HPDE6-E6E7 (cell line): Measurements from ENCODE around the gene RPL19.
A peak's percentile ranks its signal among the peaks of the same experiment; 100 is the strongest.
"Not testable (repeated sequence)": the region's sequence is repeated elsewhere in the genome, so short reads cannot be mapped to it uniquely, and the experiment has no call there.

Experiments used
- DNase-seq: peaks from one replicate; pipeline ENCODE4 v3.0.0; 2011; ENCODE audit warnings: missing footprints; ENCODE audit errors: extremely low spot score

The RPL19 gene

DNA sequence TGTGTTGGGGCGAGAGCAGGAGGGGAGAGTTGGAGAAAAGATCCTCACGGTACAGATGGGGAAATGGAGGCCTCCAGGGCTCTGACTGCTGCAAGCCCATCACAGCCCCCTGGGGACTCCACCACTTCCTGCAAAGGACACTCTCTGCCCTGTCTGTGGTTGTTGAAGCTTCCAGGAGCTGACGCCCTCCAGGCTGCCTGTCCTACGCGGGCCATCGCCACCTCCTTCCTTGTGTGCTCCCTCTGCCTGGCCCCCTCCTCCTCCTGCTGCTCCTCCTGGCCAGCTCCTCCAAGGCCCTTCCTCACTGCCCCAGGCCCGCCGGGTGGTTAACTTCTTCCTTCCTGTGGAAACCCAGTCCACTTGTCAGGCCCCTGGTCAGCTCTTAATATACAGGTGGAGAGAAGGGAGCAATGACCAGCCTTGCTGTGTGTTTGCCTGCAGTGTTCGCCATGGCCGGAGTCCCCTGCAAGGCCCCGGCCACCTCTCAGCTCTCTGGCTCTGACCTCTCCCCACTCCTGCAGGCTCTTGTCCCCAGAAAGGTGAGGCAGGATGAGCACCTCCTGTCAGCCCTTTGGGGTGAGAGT lies 44.0 kb downstream of the RPL19 start:
- DNase-seq: no peak

DNA sequence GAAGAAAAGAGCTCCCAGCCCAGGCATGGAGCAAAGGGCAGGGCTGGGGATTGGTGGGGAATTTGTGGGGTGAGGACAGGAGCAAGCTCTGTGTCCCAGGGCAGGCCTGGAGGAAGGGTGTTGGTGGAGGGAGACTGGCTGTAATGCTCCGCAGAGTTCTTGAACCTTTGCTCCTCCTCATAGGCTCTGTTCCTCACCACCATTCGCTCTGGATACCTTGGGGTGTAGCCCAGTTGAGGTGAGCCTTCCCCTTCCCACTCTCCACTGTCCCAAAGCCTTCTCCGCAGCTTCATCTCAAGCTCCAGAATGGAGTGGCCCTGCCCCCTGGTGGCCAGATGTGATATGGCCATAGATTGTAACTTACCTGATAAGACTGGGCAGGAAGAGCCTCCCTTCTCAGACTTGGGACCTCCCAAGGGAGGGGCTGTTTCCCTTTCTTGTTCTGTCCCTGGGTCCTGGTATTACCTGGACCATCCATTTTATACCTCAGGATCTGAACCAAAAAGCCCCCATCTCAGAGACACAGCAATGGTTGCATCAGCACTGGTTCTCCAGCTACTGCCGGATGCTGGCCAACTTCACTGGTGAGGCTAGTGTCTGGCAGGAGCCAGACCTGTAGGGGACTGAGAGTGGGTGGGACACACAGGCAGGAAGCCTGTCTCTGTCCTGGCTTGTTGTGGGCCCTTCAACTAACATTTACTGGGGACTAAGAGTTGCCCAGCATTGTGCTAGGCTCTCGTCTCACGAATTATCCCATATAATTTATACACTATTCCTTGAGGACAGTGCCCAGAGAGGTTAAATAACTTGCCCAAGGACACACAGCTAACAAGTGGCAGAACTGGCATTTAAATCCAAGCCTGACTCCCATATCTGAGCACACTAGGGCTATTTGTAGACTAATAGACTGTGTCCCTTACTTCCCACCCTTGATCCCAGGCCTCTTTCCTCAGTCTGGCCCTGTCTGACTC lies 44.8 kb downstream of the RPL19 start:
- peak; percentile 71 for DNase-seq

DNA sequence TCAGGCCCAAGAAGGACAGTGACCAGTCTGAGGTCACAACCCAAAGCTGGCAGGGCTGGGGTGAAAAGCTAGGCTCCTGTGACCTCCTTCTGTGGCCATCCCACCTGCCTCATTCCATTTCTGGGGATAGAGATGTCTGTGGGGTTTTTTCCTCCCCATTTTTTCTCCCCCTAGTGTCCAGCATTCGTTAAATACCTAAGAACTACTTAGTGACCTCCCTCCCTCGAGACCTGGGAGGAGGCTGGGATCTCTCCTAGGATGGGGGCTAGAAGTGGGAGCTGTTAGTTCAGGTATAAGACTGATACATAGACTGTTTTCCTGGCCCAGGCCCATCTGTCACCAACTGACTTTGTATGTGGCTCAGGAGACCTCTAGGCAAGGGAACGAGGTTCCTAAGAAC lies 46.2 kb downstream of the RPL19 start:
- no peak for DNase-seq

DNA sequence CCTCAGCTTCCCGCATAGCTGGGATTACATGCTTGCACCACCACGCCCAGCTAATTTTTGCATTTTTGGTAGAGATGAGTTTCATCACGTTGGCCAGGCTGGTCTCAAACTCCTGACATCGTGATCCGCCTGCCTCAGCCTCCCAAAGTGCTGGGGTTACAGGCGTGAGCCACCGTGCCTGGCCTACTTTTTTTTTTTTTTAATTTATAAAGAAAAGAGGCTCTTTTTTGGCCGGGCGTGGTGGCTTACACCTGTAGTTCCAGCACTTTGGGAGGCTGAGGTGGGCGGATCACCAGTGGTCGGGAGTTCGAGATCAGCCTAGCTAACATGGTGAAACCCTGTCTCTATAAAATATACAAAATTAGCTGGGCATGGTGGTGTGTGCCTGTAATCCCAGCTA lies 50.0 kb downstream of the RPL19 start:
- not testable (repeated sequence) for DNase-seq

DNA sequence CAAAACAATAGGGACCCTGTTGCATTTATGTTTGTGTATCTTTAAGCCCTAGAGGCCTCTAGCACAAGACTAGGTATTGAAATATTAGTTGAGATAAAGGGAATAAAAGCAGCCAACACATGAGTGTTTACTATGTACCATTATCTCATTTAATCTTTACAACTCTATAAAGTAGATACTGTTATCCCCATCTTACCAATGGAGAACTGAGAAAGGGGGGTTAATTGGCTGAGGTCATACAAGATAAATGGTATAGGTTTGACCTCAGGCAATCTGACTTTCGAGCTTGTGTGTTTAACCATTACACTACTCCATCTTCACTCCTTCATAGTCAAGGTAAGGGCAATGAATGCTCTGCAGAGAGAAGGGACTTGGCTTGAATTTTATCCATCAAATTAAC lies 51.9 kb downstream of the RPL19 start:
- DNase-seq: no peak

DNA sequence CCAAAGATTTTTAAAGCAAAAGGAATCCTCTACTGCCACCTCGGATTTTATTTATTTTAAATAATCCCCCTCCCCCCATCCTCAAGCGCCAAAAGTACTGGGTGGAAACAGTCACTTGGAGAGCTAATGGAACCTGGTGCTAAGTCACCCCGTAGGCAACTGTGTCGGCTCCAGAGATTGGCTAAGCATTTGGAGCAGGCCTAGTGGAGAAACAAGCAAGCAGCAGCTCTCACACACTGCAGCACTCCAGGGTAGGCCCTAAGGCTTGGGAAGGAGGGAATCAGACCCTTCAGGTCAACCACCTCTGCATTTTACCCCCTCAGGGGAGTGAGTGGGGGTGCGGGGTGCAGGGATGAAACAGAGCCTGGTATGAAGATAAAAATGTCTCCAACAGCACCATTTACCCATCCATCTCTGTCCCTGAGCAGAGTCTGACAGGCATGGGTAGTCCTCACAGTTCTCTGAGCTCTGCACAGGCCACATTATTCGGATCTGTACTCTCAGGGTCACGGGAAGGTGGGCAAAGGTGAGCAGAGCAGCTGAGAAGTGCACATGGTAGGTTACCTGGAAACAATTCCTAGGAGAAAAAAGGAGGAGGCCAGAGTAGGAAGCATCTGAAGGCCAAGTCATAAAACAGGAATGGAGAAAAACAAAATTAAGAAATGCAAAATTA lies 52.8 kb downstream of the RPL19 start:
- DNase-seq: no peak
